HG03558 (cell line): ENCODE measurements around the gene PEX13.
"Not testable (repeated sequence)": the region's sequence is repeated elsewhere in the genome, so short reads cannot be mapped to it uniquely, and the experiment has no call there.

ENCODE experiments used
- ATAC-seq: cut with Tn5 transposase; IDR thresholded peaks from one replicate; pipeline ENCODE4 v1.9.1; 2021; ENCODE audit warnings: moderate number of reproducible peaks; ENCODE audit not compliant: unreplicated experiment; ENCODE audit errors: extremely low read depth

PEX13 gene

GRCh38 chr2:61017556-61018317 is at the start of gene PEX13, which contains the start of gene PUS10:
Gene PEX13 (plus strand): TSS chr2:61017720. CDS start chr2:61017760, 40 bp downstream.
Gene PUS10 (minus strand): TSS chr2:61018255. CDS start chr2:61011890, 6,365 bp downstream.
- no peak for ATAC-seq

GRCh38 chr2:60972889-60973656 is 44.4 kb upstream of the PEX13 start:
- ATAC-seq: no peak

DNA sequence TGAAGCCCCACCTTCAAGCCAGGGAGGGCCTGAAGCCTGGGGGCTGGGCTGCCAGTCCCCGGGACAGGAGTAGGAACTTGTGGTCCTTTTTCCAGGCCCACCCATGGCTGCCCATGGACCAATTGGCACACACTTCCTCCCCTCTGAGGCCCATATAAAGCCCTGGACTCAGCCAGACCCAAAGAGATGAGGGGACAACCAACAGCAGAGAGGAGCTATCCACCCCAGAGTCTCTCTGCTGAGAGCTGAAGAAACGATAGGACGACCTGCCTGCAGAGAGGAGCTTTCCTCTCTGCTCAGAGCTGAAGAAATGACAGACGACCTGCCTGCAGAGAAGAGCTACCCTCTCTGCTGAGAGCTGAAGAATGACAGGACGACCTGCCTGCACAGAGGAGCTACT is 43.8 kb upstream of the PEX13 start:
- no peak for ATAC-seq

- no peak for ATAC-seq
Observed at GRCh38 chr2:60974652-60975051, 42.9 kb upstream of the PEX13 start.

DNA sequence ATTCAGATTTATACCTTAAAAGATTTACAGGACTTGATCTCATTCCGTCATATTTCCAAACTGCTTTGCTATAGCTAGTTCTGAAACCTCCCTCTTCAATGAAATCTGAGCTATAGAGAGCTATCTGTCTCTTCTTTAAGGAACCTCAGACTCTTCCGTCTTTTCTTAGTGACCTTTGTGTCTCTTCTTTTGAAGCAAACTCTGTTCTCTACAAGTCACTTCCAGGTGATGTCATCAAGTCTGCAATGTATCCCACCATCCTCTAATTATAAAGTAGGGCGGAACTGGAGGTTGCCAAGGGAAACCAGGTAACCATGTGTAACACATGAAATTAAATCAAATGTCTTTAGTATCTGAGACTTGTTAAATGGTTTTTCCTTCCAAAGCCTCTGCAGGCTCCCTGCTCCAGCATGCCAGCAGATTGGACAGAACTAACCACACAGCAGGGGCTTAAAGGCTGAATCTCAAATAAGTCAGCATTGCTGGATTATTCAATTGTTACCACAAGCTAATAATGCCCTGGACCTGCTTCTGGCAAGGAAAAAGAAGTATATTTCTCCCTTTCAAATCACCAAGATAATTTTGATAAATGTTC is 41.2 kb upstream of the PEX13 start:
- no peak for ATAC-seq

- no peak for ATAC-seq
Observed at GRCh38 chr2:60976875-60977561, 40.5 kb upstream of the PEX13 start.

- ATAC-seq: no peak
Observed at GRCh38 chr2:60977562-60977895, 40.0 kb upstream of the PEX13 start.

GRCh38 chr2:60979231-60979630 is 38.3 kb upstream of the PEX13 start:
- ATAC-seq: no peak

- peak; percentile 52 for ATAC-seq
Observed at GRCh38 chr2:60980071-60980815, 37.3 kb upstream of the PEX13 start.

DNA sequence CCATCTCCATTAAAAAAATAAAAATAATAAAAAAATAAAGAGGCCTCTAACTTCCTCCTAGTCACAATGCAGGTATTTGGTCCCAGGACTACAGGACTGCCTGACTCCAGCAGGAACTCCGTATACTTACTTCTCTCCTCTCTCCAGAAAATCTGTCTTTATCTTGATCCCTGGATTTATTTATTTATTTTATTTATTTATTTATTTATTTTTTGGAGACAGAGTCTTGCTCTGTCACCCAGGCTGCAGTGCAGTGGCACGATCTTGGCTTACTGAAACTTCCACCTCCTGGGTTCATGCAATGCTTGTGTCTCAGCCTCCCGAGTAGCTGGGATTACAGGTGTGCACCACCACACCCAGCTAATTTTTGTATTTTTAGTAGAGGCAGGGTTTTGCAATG is 35.5 kb upstream of the PEX13 start:
- ATAC-seq: not testable (repeated sequence)

DNA sequence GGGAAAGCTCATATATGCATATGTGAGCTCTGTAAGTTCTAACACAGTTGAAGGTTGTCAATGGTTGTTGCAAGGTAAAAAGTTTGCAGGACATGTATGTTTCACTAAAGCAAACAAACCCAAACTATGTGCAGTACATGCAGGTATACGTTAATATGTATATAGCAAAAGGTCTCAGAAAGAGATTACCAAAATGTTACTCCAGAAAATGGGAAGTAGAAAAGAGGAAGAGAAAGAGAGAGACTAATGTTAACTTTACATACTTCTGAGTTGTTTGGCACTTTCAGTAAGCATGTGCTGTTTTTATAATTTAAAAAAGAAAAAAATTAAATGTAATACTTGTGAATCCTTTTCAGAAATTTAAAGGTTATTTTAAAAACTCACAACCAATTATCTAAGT is 32.8 kb upstream of the PEX13 start:
- no peak for ATAC-seq

GRCh38 chr2:60987041-60987440 is 30.5 kb upstream of the PEX13 start:
- ATAC-seq: no peak

- not testable (repeated sequence) for ATAC-seq
Observed at GRCh38 chr2:60987656-60988055, 29.9 kb upstream of the PEX13 start.

GRCh38 chr2:60989259-60989658 is 28.3 kb upstream of the PEX13 start:
- no peak for ATAC-seq

DNA sequence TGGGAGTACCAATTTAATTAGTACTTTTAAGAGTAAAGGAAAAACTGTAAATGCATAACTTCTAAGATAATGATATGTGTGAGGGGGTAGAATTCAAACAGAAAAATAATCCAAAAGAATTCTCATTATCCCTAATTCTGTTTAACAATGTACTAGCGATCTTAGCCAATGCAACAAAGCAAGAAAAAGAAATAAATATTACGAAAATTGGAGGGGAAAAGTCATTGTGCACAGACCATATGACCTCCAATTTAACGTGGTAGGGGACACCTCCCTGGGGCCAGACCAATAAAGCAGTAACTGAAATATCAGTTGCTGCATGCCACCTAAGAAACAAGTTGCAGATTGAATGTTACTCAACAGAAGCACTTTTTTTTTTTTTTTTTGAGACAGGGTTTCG is 25.9 kb upstream of the PEX13 start:
- ATAC-seq: no peak

GRCh38 chr2:60992985-60993392 is 24.5 kb upstream of the PEX13 start:
- peak; percentile 91 for ATAC-seq

DNA sequence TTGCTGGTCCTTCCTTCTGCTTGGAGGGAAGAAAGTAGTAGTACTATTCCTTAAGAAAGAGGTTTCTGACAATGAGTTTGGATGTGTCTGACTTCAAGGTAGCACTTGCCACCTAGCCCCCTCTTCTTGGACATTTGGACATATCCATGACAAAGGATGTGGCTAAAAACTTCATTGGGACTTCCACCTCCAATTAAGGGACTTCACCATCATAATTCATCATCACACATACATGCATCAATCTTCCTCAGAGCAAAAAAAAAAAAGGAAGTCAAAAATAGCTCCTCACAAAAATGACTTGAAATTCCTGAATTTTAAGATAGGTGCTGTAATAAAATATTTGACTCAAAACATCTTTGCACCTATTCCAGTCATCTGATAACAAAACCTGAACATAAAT is 23.4 kb upstream of the PEX13 start:
- no peak for ATAC-seq

DNA sequence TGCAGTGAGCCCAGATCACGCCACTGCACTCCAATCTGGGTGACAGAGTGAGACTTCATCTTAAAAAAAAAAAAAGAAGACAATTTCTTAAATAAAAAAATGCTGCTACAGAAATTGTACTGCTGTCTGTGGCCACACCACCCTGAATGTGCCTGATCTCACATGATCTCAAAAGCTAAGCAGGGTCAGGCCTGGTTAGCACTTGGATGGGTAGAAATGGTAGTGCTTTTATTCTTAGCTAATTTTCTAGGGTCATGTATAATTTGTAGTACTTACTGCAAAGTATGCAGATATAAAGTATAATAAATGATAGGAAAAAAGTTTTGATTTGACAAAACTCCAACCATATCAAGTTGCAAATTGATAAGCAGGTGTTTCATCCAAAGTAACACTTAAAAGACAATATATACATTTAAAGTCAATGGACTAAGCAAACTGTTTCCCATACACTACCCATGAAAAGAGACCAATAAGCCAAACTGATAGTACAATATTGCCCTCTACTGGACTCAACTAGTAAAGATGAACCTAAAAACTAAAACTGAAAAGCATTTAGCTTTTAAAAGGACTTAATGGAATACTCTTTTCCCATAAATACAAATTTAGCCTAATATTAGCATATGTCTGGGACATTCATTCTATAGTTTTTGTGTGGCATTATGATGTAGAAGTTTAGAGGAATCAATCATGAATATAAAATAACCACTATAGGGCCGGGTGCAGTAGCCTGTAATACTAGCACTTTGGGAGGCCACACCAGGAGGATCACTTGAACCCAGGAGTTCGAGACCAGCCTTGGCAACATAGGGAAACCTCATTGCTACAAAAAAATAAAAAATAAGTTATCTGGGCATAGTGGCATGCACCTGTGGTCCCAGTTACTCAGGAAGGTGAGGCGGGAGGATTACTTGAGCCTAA is 18.6 kb upstream of the PEX13 start:
- no peak for ATAC-seq

GRCh38 chr2:61005736-61006135 is 11.8 kb upstream of the PEX13 start:
- no peak for ATAC-seq
